Gastrocnemius medialis (tissue), 4 donors: ENCODE data around the gene CCDC178. TPM values are rescaled to one million over a fixed set of nuclear protein-coding genes. Genes with fewer than 3 reads are reported as not detected.

Experiments
- ATAC-seq, 2 donors: fragments of 150-250 bp; one replicate each; pipeline ENCODE4 v1.9.1; 2016
- DNase-seq, 2 donors: peaks; one replicate each; pipeline ENCODE4 v3.0.0-alpha.2; 2019
- H3K27ac ChIP-seq, 4 donors: fragments of 200-600 bp; sonication (generic); 1 replicate in 1 of 4; 2 replicates in 3 of 4; pipeline ENCODE4 v1.5.1; 2016 to 2018; ENCODE audit warnings: mild to moderate bottlenecking in 2 of 4, moderate library complexity in 1 of 4
- H3K27me3 ChIP-seq, 3 donors: fragments of 200-600 bp; sonication (generic) in 2 of 3; 1 replicate in 1 of 3; 2 replicates in 2 of 3; pipeline versions ENCODE4 v1.5.1 to v1.6.0; 2016 to 2019; ENCODE audit warnings: mild to moderate bottlenecking in 1 of 3, moderate library complexity in 1 of 3
- H3K36me3 ChIP-seq, 2 donors: fragments of 200-600 bp; sonication (generic) in 1 of 2; one replicate each; pipeline ENCODE4 v1.5.1; 2017 to 2018
- H3K4me1 ChIP-seq, 2 donors: fragments of 200-600 bp; sonication (generic) in 1 of 2; one replicate each; pipeline ENCODE4 v1.5.1; 2016 to 2017; ENCODE audit warnings: mild to moderate bottlenecking in 2 of 2
- H3K4me3 ChIP-seq, 4 donors: fragments of 200-600 bp; sonication (generic) in 3 of 4; 1 replicate in 1 of 4; 2 replicates in 3 of 4; pipeline ENCODE4 v1.5.1; 2016 to 2019; ENCODE audit warnings: mild to moderate bottlenecking in 2 of 4
- H3K9me3 ChIP-seq, 3 donors: fragments of 200-600 bp; sonication (generic) in 2 of 3; 1 replicate in 1 of 3; 2 replicates in 2 of 3; pipeline ENCODE4 v1.5.1; 2016 to 2019
- CTCF ChIP-seq, 5 experiments: fragments of 450-650 bp in 3 of 5; fragments of 200-600 bp in 2 of 5; sonication (generic) in 2 of 5; IDR thresholded peaks in 4 of 5; conservative IDR thresholded peaks in 1 of 5; 1 replicate in 4 of 5; 2 replicates in 1 of 5; pipeline ENCODE4 v1.5.1; 2016 to 2019; ENCODE audit warnings: antibody characterized with exemption in 5 of 5, mild to moderate bottlenecking in 3 of 5, moderate library complexity in 3 of 5
- POLR2A ChIP-seq, 2 donors: fragments of 450-650 bp; IDR thresholded peaks; one replicate each; pipeline ENCODE4 v1.6.1; 2017; ENCODE audit warnings: antibody characterized with exemption in 2 of 2, mild to moderate bottlenecking in 2 of 2, moderate library complexity in 2 of 2
- in situ Hi-C, 4 donors: fragments of 200-750 bp; cut with MboI; loops; one replicate each; pipeline versions ENCODE4 v1.15.0 to v1.8.0; 2017; ENCODE audit warnings: low sequenced_read_pairs in 4 of 4
- intact Hi-C: fragments of 100-400 bp; cut with DNase I; formaldehyde crosslinking; loops from one replicate; pipeline ENCODE4 v1.15.1; 2023; ENCODE audit warnings: low total_unique reads
- total RNA-seq, 4 donors: library from RNA; depleted of rRNA; stranded (reverse); fragments of >200 nt; gene quantifications; one replicate each; pipeline versions ENCODE4 v1.1.0 to v1.2.3, GENCODE V29; 2016

CCDC178 gene
- total RNA-seq, 4 donors from 2014 or later, result 0.35 TPM; not detected in 3

GRCh38 chr18:32974421-32975162 lies 465.9 kb downstream of the CCDC178 start:
- ATAC-seq (no peak), DNase-seq (no peak)
- H3K4me3 ChIP-seq, result no peak overlapping the region
- H3K9me3 ChIP-seq, result no peaks in the 10 kb centered on the region
- intact Hi-C loops, result no loop called here
- H3K27ac ChIP-seq, result no peak overlapping the region
- TF ChIP-seq CTCF (IDR thresholded peaks at IDR 0.05 in 4 of 5, conservative IDR thresholded peaks at IDR 0.05 in 1 of 5), result no peak
- TF ChIP-seq POLR2A (IDR thresholded peaks at IDR 0.05), result no peak
- in situ Hi-C loops, result loop anchor here in 1 of 4 donors (25.0 kb wide), 1 partner anchor 88 kb away; no protein-coding TSS in a partner anchor
- no peaks in the 10 kb centered on the region for H3K36me3 ChIP-seq
- no peaks in the 10 kb centered on the region for H3K27me3 ChIP-seq
- no peaks in the 10 kb centered on the region for H3K4me1 ChIP-seq

- Histone ChIP-seq H3K27me3 (no peaks in the 10 kb centered on the region), H3K4me3 (no peak overlapping the region), H3K36me3 (no peaks in the 10 kb centered on the region), H3K27ac (no peak overlapping the region), H3K9me3 (no peaks in the 10 kb centered on the region), H3K4me1 (no peaks in the 10 kb centered on the region)
- in situ Hi-C loops (loop anchor here in 1 of 4 donors (25.0 kb wide), 1 partner anchor 94 kb away; no protein-coding TSS in a partner anchor), intact Hi-C loops (no loop called here)
- TF ChIP-seq CTCF (IDR thresholded peaks at IDR 0.05 in 4 of 5, conservative IDR thresholded peaks at IDR 0.05 in 1 of 5) (no peak), POLR2A (IDR thresholded peaks at IDR 0.05) (no peak)
- ATAC-seq, result no peak
- no peak for DNase-seq
These were observed 472.3 kb downstream of the CCDC178 start for GRCh38 chr18:32968248-32968647.

GRCh38 chr18:32966141-32966540 lies 474.4 kb downstream of the CCDC178 start:
- no peaks in the 10 kb centered on the region for H3K4me1 ChIP-seq
- H3K4me3 ChIP-seq, result no peak overlapping the region
- H3K27ac ChIP-seq, result no peak overlapping the region
- ATAC-seq (no peak), DNase-seq (no peak)
- H3K36me3 ChIP-seq, result no peaks in the 10 kb centered on the region
- H3K27me3 ChIP-seq, result no peaks in the 10 kb centered on the region
- no peaks in the 10 kb centered on the region for H3K9me3 ChIP-seq
- intact Hi-C loops (no loop called here), in situ Hi-C loops (loop anchor here in 1 of 4 donors (25.0 kb wide), 1 partner anchor 96 kb away; no protein-coding TSS in a partner anchor)
- TF ChIP-seq CTCF (IDR thresholded peaks at IDR 0.05 in 4 of 5, conservative IDR thresholded peaks at IDR 0.05 in 1 of 5) (no peak), POLR2A (IDR thresholded peaks at IDR 0.05) (no peak)

GRCh38 chr18:32961538-32961937 lies 479.0 kb downstream of the CCDC178 start:
- TF ChIP-seq POLR2A (IDR thresholded peaks at IDR 0.05) (no peak), CTCF (IDR thresholded peaks at IDR 0.05 in 4 of 5, conservative IDR thresholded peaks at IDR 0.05 in 1 of 5) (no peak)
- Histone ChIP-seq H3K4me1 (no peaks in the 10 kb centered on the region), H3K4me3 (no peak overlapping the region), H3K9me3 (no peaks in the 10 kb centered on the region), H3K27ac (no peak overlapping the region), H3K36me3 (no peaks in the 10 kb centered on the region), H3K27me3 (no peaks in the 10 kb centered on the region)
- in situ Hi-C loops, result loop anchor here in 1 of 4 donors (25.0 kb wide), 1 partner anchor 101 kb away; no protein-coding TSS in a partner anchor
- ATAC-seq, result no peak
- intact Hi-C loops, result no loop called here
- no peak for DNase-seq
